HG03095 (cell line): Measurements from ENCODE around the gene EPHA1.

Experiments used
- ATAC-seq: cut with Tn5 transposase; IDR thresholded peaks from one replicate; pipeline ENCODE4 v1.9.1; 2021; ENCODE audit warnings: moderate library complexity; ENCODE audit not compliant: unreplicated experiment

Gene EPHA1

DNA sequence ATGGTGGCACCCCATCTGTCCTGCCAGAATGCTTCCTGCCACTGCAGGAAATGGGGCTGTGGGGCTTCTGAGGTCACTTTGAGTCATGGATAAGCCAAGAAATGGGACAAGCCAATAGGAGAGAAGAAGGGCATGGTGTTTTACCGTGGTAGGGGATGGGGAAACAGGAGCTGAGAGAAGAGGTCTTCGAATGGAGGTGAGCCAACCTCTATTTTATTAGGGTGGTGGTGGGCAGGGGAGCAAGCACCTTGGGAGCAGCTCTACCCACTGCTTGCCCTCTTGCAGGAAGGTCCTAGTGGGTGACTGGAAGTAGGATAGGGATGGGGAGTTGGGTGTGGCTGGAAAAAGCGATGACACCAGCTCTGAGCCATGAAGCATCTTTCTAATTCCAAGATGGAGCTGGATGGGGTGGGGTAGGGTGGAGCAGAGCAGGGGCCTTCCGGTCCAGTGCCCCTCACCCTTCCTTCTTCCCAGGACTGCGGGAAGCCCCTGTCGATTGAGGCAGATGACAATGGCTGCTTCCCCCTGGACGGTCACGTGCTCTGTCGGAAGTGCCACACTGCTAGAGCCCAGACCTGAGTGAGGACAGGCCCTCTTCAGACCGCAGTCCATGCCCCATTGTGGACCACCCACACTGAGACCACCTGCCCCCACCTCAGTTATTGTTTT lies 18.4 kb downstream of the EPHA1 start:
- ATAC-seq: no peak

DNA sequence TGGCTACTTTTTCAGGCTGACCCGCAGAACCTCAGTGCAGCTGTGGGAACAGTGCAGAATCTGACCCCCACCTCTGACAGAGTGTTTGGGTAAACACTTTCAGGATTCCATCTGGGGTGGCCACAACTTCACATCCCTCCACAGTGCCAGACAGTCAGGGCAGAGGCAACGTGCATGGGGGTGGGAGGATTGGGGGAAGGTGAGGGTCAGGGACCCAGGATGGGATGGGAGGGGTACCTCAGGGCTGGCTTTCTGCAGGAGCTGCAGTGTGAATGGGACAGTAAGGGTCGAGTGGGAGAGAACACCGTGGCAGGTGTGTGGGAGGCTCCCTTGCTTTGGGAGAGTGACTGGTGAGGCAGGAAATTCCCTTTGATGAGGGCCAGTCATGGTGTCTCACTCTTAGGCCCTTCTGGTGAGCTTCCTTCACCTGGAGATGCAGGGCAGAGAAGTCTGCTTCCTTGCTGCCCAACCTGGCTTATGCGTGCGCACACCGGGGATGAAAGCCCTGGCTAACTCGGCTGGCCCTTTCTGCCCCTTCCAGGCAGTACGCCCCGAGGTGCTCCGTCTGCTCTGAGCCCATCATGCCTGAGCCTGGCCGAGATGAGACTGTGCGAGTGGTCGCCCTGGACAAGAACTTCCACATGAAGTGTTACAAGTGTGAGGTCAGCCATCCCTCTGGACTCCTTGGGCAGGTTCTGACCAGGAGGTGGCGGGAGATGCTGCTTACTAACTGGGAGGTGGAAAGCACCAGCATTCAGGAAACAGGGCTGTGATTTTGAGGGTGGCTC lies 19.1 kb downstream of the EPHA1 start:
- no peak for ATAC-seq

DNA sequence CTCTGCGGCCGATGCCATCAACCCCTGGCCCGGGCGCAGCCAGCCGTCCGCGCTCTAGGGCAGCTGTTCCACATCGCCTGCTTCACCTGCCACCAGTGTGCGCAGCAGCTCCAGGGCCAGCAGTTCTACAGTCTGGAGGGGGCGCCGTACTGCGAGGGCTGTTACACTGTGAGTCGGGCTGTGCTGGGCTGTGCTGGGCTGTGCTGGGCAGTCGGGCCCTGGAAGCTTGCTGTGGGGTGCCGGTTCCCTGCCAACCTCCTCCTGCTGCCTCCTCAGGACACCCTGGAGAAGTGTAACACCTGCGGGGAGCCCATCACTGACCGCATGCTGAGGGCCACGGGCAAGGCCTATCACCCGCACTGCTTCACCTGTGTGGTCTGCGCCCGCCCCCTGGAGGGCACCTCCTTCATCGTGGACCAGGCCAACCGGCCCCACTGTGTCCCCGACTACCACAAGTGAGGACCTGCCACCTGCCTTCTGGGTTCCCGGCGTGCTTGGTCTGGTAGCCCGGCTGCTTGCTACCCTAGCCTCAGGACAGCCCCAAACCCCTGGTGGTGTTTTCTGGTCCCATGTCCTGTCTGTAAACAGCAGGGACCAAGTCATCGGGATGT lies 20.1 kb downstream of the EPHA1 start:
- no peak for ATAC-seq

DNA sequence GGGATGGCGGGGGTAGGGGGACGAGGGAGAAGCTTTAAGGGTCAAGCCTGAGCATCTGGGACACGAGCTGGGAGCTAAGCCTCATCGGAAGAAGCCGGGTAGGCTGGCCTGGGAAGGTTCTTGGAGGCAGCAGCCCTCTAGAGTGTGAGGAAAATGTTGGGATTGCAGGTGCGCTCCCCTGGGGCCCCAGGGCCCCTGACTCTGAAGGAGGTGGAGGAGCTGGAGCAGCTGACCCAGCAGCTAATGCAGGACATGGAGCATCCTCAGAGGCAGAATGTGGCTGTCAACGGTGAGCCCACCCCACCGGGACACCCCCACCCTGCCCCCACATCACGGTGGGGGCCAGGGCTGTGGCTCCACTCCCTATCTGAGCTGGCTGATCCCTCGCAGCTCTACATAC lies 20.6 kb downstream of the EPHA1 start:
- ATAC-seq: no peak

DNA sequence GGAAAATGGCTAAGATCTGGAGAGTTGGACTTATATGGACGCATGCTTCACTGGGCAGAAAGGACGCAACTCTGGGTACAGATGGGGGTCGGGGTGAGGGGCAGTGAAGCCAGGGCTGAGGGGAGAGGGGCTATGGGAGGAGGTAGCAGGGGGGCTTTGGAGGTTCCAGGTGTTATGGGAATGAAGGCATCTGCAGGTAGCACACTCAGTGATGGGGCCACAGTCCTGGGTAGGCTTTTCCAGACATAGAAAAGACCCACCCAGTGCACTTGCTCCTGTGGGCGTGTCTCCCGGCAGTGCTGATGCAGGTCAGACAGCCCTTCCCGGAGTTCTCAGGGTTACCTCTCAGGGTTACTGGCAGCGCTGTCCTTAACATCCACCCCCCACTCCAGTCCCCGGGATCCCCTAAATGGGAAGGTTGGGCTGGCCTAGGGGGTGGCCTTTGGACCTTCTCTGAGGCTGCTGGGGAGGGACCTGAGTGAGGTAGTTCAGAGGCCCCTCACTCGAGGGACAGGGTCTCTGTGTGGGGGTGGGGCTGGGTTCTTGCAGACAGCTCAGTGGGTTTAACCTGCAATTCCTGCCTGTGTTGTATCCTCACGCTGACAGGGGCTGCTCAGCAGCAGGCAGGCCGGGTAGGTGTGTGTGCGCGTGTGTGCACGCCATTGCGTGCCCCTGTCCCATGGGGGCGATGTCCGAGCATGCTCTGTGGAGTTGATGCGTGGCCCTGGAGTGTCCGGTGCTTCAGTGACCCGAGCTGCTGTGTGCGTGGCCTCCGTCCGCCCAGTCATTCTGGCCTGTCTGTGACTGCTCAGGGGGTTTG lies 21.3 kb downstream of the EPHA1 start:
- ATAC-seq: no peak

DNA sequence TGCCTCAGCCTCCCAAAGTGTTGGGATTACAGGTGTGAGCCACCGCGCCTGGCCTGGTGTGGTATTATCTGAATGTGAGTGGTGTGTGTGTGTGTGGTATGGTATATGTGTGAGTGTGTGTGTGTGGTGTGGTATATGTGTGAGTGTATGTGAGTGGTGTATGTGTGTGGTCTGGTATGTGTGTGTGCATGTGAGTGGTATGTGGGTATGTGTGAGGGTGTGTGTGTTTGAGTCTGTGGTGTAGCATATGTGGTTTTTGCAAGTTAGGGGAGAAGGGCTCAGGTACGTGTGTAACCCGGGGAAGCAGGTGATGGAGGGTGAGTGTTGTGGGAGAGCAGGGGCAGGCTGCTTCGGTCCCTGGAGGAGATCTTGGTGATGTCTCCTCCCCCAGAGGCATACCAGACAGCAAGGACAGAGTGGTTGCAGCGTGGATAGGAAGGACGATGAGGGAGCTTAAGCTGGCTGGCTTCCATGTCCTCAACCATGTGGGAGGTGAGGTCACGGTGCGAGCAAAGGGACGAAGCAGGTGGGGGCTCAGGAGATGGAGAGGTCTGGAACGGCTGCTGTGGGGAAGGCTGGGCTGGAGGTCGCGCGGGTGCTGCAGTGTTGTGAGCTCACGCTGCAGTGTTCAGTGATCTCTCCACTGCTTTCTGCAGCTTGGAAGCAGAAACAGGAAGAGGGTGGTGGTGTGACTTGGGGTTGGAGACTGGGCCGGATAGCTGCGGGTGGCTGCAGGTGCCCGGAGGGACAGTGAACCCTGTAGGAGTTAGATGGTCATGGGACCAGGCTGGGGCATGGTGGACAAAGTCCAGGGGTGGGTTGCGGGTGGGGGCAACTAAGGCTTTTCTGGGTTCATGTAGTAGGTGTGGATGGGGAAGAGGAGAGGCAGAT lies 22.5 kb downstream of the EPHA1 start:
- no peak for ATAC-seq

DNA sequence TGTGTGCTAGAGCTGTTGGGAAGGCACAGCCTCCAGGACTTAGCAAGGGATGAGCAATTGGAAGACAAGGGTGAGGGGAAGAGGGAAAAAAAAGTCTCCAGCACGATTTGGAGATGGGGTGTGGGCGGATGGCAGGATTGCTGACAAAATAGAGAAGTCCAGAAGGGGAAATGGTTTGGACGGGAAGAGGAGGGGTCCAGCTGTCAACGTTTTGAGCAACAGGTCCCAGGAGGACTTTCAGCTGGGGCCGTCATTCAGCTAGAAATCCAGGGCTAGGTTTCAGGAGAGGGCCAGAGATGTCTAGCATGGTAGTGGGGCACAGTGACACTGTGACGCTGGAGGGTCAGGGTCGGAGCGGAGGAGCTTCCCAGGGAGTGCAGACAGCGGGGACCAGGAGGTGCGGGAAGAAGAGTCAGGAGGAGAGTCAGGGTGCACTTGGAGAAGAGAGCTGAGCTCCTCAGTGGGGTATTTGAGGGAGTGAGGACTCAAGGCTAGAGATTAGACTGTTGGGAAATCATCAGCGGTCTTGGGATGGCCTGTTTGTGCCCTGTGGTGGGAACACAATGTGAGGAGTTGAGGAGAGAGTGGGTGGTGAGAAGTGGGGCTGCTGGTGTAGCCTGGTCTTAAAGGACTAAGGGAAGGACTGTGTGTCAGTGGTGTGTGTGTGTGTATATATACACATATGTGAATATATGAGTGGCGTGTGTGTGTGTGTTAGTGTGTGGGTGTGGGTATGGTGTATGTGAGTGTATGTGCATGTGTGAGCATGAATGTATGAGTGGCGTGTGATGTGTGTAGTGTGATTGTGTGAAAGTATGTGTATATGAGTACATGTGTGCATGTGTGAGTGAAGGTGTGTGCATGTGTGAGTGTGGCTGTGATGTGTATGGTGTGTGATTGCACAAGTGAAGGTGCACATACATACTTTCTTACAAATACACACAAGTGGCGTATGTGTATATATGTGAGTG lies 23.7 kb downstream of the EPHA1 start:
- no peak for ATAC-seq

DNA sequence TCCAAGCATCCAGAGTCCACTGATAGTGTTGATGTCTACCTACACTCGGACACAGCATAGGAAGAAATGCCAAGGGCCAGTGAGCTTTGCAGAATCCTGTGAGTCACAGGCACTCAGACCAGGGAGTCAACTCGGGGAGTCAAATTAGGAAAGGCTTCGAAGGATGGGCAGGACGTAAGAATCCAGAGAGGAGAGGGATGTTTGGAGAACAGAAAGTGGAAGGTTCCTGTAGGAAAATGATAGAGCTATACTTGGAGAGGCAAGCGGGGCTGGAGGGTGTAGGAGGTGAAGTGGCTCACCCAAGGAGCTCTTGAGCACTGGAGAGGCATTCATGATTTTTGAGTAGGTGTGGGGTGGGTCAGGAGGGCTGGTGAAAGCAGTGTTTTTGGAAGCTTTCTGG lies 24.5 kb downstream of the EPHA1 start:
- no peak for ATAC-seq

DNA sequence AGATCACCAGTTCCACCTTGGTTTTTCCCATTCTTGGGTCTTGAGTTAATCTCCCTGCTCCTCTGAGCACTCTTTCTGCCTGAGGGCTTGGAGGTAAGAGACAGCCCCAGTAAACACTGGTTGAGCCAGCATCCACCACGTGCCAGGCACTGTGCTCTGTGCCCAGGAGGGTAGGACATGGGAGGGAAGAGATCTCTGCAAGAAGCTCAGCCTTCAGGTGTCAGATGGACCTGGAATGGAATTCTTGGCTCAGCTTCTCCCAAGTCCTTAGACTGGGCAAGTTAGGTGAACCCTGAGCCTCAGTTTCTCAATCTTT lies 25.1 kb downstream of the EPHA1 start:
- no peak for ATAC-seq

DNA sequence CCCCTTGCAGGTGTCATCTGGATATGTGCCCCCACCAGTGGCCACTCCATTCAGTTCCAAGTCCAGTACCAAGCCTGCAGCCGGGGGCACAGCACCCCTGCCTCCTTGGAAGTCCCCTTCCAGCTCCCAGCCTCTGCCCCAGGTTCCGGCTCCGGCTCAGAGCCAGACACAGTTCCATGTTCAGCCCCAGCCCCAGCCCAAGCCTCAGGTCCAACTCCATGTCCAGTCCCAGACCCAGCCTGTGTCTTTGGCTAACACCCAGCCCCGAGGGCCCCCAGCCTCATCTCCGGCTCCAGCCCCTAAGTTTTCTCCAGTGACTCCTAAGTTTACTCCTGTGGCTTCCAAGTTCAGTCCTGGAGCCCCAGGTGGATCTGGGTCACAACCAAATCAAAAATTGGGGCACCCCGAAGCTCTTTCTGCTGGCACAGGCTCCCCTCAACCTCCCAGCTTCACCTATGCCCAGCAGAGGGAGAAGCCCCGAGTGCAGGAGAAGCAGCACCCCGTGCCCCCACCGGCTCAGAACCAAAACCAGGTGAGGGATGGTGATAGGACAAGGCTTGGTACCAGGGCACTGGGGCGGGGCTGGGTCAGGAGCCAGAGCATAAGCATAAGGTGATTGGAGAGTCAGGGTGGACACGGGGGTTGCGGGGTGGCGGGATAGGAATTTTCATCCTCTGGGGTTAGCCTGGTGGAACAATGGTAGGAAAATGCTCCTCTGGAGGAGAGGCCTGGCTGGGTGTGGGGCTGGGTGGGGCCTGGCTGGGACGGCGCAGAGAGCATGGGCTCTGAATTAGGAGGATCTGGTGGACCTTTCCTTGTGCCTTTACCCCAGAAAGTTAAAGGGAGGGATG lies 25.6 kb downstream of the EPHA1 start:
- ATAC-seq: no peak

DNA sequence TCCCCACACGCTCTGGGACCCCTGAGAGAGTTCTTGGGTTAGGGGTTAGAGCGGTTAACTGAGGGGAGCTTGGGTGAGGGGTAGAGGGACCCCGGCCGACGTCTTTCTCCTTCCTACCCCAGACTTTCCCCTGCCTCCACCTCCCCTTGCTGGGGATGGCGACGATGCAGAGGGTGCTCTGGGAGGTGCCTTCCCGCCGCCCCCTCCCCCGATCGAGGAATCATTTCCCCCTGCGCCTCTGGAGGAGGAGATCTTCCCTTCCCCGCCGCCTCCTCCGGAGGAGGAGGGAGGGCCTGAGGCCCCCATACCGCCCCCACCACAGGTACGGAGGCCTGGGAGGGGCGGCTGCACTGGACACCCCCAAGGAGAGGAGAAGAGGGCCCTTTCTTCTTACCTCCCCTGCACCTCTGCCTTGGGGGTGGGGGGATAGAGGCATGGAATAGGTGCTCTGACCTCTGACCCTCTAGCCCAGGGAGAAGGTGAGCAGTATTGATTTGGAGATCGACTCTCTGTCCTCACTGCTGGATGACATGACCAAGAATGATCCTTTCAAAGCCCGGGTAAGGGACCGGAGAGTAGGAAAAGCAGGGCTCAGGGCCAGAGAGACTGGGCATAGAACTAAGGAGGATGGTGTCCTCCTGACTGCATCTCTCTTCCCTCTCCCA lies 26.4 kb downstream of the EPHA1 start:
- no peak for ATAC-seq

DNA sequence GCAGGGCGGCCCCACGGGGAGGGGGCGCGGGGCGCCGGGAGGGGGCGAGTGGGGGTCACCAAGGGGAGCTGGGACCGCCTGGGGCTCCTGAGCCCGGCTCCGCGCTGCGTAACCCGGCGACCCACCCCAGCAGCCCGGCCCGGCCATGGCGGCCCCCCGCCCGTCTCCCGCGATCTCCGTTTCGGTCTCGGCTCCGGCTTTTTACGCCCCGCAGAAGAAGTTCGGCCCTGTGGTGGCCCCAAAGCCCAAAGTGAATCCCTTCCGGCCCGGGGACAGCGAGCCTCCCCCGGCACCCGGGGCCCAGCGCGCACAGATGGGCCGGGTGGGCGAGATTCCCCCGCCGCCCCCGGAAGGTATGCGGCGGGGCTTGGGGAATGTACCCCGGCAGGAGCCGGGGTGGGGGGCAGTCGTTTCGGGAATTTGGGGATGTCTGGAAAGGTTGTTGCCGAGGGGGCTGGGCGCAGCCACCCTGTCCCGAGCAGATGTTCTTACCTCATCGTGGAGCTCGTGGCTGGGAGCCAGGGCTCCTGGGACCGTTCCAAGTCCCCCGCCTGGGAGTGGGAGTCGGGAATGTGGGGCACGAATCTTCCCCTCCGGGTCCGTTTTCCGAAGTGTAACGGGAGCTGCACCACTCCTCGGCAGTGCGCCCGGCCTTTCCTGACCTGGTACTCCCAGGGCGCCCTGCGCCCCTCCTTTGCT lies 27.1 kb downstream of the EPHA1 start:
- peak; percentile 14 for ATAC-seq

DNA sequence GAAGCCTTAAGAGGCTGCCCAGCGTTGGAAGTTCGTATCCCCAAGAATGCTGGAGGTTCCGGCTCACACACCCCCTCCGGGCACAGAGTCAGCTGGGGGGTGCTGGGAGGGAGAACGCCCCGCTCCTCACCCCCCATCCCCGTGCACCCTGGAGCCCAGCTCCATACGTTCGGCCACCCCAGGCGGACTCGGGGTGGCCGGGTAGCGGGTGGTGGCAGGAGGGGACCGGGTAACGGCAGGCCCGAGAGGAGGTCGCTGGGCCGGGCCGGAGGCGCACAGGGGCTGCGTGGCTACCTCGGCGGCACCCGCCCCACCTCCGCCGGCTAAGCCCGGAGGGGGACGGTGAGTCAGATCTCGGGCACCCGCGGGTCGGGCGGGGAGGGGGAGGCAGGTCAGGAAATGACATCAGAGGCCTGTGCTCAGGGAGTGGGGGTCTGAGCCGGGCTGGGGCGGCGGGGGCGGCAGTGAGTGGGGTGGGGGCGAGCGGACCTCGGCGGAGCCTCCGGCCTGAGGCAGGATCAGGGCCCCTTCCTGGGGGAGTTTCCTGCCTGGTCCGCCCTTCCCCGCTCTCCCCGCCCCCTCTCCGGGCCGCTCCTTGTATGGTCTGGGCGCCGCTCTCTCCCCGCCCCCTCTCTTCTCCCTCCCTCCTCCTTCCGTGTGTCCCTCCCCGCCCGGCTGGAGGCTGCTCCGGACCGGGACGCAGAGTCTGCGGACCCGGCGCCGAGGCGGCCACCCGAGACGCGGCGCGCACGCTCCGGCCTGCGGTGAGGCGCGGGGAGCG lies 27.8 kb downstream of the EPHA1 start, which contains the start of gene ZYX:
ZYX (plus strand) TSS at position 700 of the 781 bp plus-strand sequence. CDS start 227 bp downstream, outside the sequence.
- ATAC-seq: peak; percentile 73

DNA sequence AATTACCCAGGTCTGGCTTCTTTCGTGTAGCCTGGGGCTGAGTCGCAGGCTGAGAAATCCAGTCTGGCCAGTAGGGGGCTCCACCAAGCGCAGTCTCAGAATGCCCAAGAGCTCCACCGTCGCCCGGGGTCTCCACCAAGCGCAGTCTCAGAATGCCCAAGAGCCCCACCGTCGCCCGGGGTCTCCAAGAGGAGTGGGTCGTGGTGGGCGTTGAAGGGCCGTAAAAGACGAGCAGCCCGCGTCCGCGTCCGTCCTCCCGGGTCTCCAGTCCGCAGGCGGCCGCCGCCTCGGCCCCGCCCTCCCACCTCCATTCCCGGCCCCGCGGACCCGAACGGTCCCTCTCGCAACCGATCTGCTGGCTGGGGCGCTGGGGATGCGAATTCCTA lies 28.4 kb downstream of the EPHA1 start:
- peak; percentile 48 for ATAC-seq

DNA sequence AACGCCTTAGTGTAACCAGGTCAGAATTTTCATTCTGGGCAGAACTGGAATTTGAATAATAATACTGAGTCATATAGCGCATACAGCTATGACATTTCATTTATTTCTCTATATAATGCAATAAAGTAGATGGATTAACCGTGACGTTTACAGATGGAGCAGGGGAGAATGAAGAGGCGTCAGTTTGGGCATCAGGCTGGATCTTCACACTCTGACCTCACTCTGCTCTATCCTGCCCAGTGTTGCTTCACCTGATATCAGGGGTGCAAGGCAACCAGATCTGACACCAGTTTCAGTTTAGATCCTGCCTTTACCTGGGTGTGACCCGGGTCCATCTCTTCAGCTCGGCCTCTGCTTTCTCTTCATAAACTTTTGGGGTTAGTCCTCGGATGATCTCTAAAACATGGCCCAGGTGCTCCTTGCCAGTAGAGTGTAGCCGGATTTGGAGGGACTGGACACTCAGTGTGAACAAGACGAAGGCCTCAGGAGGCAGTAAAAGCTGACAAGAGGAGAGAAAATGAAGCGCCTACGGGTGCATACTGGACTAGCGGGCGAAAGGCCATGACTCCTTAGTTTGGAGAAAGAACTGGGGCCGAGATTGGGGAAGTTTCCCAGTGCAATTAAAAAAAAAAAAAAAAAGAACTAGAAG lies 28.9 kb downstream of the EPHA1 start:
- peak; percentile 1 for ATAC-seq

DNA sequence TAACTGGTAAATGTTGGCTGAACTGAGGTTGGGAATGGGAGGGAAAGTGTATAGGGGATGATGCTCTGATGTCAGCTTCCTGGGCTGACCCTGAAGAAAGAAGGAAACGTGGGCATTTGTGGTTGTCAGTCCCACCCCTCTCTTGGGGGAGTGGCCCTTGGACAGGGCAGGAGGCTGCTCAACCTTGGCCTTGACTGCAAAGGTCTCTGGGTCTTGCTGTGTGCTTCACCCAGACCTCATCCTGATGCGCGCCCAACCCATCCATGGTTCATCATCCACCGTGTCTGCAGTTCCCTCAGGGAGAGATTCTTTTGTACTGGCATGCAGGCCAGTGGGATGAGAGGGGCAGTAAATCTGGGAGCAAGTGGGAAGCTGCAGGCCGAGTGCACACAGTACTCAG lies 32.3 kb downstream of the EPHA1 start:
- ATAC-seq: no peak
